GM12878 (cell line): ENCODE results near the gene SEMA4C.

Source experiments
- BHLHE40 ChIP-seq, 2 experiments: fragments of 450-650 bp in 1 of 2; IDR thresholded peaks; 2 replicates each; pipeline ENCODE4 v1.6.1; 2011 to 2017; ENCODE audit warnings: low read depth in 2 of 2, borderline replicate concordance in 1 of 2, improper control_type of control experiment in 1 of 2, low read length in 1 of 2, mild to moderate bottlenecking in 1 of 2
- CTCF ChIP-seq, 3 experiments: IDR thresholded peaks in 2 of 3; conservative IDR thresholded peaks in 1 of 3; 2 replicates each; pipeline ENCODE4 v1.5.1; 2011; ENCODE audit warnings: low read depth in 3 of 3, low read length in 3 of 3, mild to moderate bottlenecking in 3 of 3, control low read depth in 2 of 3, moderate library complexity in 2 of 3, inconsistent platforms in 1 of 3, mixed read lengths in 1 of 3; ENCODE audit not compliant: control insufficient read depth in 2 of 3, insufficient read depth in 1 of 3; ENCODE audit errors: extremely low read depth in 1 of 3
- MAX ChIP-seq: IDR thresholded peaks from 2 replicates; pipeline ENCODE4 v1.6.1; 2012; ENCODE audit warnings: low read depth, low read length, improper control_type of control experiment
- RCOR1 ChIP-seq: conservative IDR thresholded peaks from 2 replicates; pipeline ENCODE4 v1.6.1; 2012; ENCODE audit warnings: low read depth, low read length, improper control_type of control experiment
- SP1 ChIP-seq: IDR thresholded peaks from one replicate; pipeline ENCODE4 v1.6.1; 2011; ENCODE audit warnings: low read depth, low read length
- TF ChIP-seq, protein P1 (sequence below): IDR thresholded peaks from 2 replicates; pipeline ENCODE4 v1.6.1; 2011; ENCODE audit warnings: borderline replicate concordance, low read depth, mild to moderate bottlenecking, moderate library complexity, mixed read lengths, low read length; ENCODE audit not compliant: insufficient read depth; ENCODE audit errors: extremely low read length

- TF ChIP-seq BHLHE40 (IDR thresholded peaks at IDR 0.05; ENCODE audit: borderline replicate concordance in 1 of 2, low read depth in 2 of 2, low read length in 1 of 2) (no peak), MAX (no peak), RCOR1 (no peak), SP1 (no peak), CTCF (IDR thresholded peaks at IDR 0.05 in 2 of 3, conservative IDR thresholded peaks at IDR 0.05 in 1 of 3; ENCODE audit: control insufficient read depth in 2 of 3, extremely low read depth in 1 of 3, insufficient read depth in 1 of 3, low read depth in 3 of 3, low read length in 3 of 3) (no peak)
- TF ChIP-seq, protein P1, sequence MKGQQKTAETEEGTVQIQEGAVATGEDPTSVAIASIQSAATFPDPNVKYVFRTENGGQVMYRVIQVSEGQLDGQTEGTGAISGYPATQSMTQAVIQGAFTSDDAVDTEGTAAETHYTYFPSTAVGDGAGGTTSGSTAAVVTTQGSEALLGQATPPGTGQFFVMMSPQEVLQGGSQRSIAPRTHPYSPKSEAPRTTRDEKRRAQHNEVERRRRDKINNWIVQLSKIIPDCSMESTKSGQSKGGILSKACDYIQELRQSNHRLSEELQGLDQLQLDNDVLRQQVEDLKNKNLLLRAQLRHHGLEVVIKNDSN = no peak
Observed at GRCh38 chr2:96884299-96885094, 14.6 kb upstream of the SEMA4C start.
